Endothelial cell of umbilical vein (primary cell): ENCODE data around the gene PPBP. TPM values are rescaled to one million over a fixed set of nuclear protein-coding genes. Genes with fewer than 3 reads are reported as not detected.

Source experiments
- BruUV-seq: library from RNA; stranded (reverse); fragments of 400-500 nt; replicated peaks from 2 replicates; lab custom pipeline; 2021; lab: Mats Ljungman, UMichigan
- CTCF ChIA-PET: fragments of 300-600, 350-600 bp; sonication (Branson Sonifier 250); formaldehyde crosslinking; loops from one replicate; lab custom pipeline; 2021; ENCODE audit warnings: antibody characterized with exemption, inconsistent platforms; lab: Charles Lee
- POLR2A ChIA-PET: fragments of 300-600, 350-600 bp; sonication (Branson Sonifier 250); formaldehyde crosslinking; loops from one replicate; lab custom pipeline; 2021; ENCODE audit warnings: antibody characterized with exemption, inconsistent platforms; lab: Charles Lee
- DNase-seq: peaks from one replicate; pipeline ENCODE4 v3.0.0-alpha.2; 2011; ENCODE audit warnings: low read depth, low spot score
- FAIRE-seq: peaks from 2 replicates; lab custom pipeline; 2011; peaks lifted over from hg19 to GRCh38; lab: Jason Lieb, UNC
- H2AFZ ChIP-seq: 2 replicates; pipeline ENCODE4 v1.6.0; 2012; ENCODE audit warnings: low read depth, low read length, control low read depth, inconsistent platforms
- H3K27ac ChIP-seq: 2 replicates; pipeline ENCODE4 v1.5.1; 2011; ENCODE audit warnings: low read depth, mild to moderate bottlenecking, control low read depth, low read length, moderate library complexity; ENCODE audit not compliant: insufficient read depth
- H3K27me3 ChIP-seq, 2 experiments: 2 replicates each; pipeline versions ENCODE4 v1.6.0 to v1.6.1; 2011; ENCODE audit warnings: low read length in 2 of 2, mixed read lengths in 1 of 2; ENCODE audit not compliant: control insufficient read depth in 2 of 2, insufficient read depth in 2 of 2
- H3K36me3 ChIP-seq, 2 experiments: 2 replicates in 1 of 2; 3 replicates in 1 of 2; pipeline ENCODE4 v1.5.1; 2011; ENCODE audit warnings: low read length in 2 of 2, mild to moderate bottlenecking in 1 of 2, moderate library complexity in 1 of 2; ENCODE audit not compliant: control insufficient read depth in 2 of 2, insufficient read depth in 2 of 2; ENCODE audit errors: extremely low read depth in 1 of 2
- H3K4me1 ChIP-seq: 3 replicates; pipeline ENCODE4 v1.5.1; 2011; ENCODE audit warnings: mild to moderate bottlenecking, low read length; ENCODE audit not compliant: control insufficient read depth, insufficient read depth; ENCODE audit errors: extremely low read depth
- H3K4me2 ChIP-seq: 2 replicates; pipeline ENCODE4 v1.6.1; 2011; ENCODE audit warnings: low read length, control low read depth, mixed read lengths; ENCODE audit not compliant: insufficient read depth
- H3K4me3 ChIP-seq, 3 experiments: fragments of 200-600 bp in 1 of 3; sonication (generic), shearing (Covaris generic) in 1 of 3; replicated peaks in 1 of 3; 2 replicates each; pipeline ENCODE4 v1.5.1; 2011 to 2016; ENCODE audit warnings: control low read depth in 3 of 3, low read length in 3 of 3, mild to moderate bottlenecking in 2 of 3, inconsistent platforms in 1 of 3, low read depth in 1 of 3, moderate library complexity in 1 of 3; ENCODE audit not compliant: insufficient read depth in 1 of 3
- H3K79me2 ChIP-seq: 2 replicates; pipeline ENCODE4 v1.6.0; 2012; ENCODE audit warnings: low read length, inconsistent platforms; ENCODE audit not compliant: control insufficient read depth, insufficient read depth
- H3K9ac ChIP-seq: replicated peaks from 2 replicates; pipeline ENCODE3; 2011; ENCODE audit warnings: low read length, control low read depth; ENCODE audit not compliant: insufficient read depth; ENCODE audit errors: extremely low read depth
- H3K9me1 ChIP-seq: replicated peaks from 3 replicates; pipeline ENCODE4 v1.6.0; 2011; ENCODE audit warnings: mild to moderate bottlenecking, low read length; ENCODE audit not compliant: control insufficient read depth, insufficient read depth; ENCODE audit errors: extremely low read depth
- H3K9me3 ChIP-seq: replicated peaks from 2 replicates; pipeline ENCODE4 v1.5.1; 2012; ENCODE audit warnings: low read length, inconsistent platforms; ENCODE audit not compliant: control insufficient read depth, insufficient read depth
- H4K20me1 ChIP-seq: replicated peaks from 2 replicates; pipeline ENCODE3; 2011; ENCODE audit warnings: mild to moderate bottlenecking, low read length; ENCODE audit not compliant: control insufficient read depth, insufficient read depth; ENCODE audit errors: extremely low read depth
- EZH2 ChIP-seq: IDR thresholded peaks from 2 replicates; pipeline ENCODE4 v1.6.1; 2012; ENCODE audit warnings: borderline replicate concordance, low read depth, mild to moderate bottlenecking, moderate library complexity, low read length, inconsistent platforms; ENCODE audit not compliant: severe bottlenecking
- FOS ChIP-seq: IDR thresholded peaks from 2 replicates; pipeline ENCODE4 v1.6.1; 2011; ENCODE audit warnings: mild to moderate bottlenecking, low read length, moderate library complexity, borderline replicate concordance; ENCODE audit not compliant: insufficient read depth
- GATA2 ChIP-seq: IDR thresholded peaks from 2 replicates; pipeline ENCODE4 v1.7.0; 2011; ENCODE audit warnings: low read depth, mild to moderate bottlenecking, moderate library complexity, mixed read lengths, low read length; ENCODE audit not compliant: insufficient read length, insufficient read depth
- JUN ChIP-seq: IDR thresholded peaks from 2 replicates; pipeline ENCODE4 v1.6.1; 2011; ENCODE audit warnings: borderline replicate concordance, low read depth; ENCODE audit not compliant: insufficient read length, insufficient read depth
- MYC ChIP-seq: IDR thresholded peaks from one replicate; pipeline ENCODE4 v1.6.1; 2011; ENCODE audit warnings: mild to moderate bottlenecking, low read depth, low read length
- POLR2A ChIP-seq: IDR thresholded peaks from 2 replicates; pipeline ENCODE4 v1.6.1; 2012; ENCODE audit warnings: low read depth, mild to moderate bottlenecking, control low read depth, low read length
- POLR2AphosphoS5 ChIP-seq: IDR thresholded peaks from 2 replicates; pipeline ENCODE4 v1.6.1; 2012; ENCODE audit warnings: low read depth, mild to moderate bottlenecking, control low read depth, low read length, moderate library complexity; ENCODE audit not compliant: insufficient read depth
- dilution Hi-C: fragments of 300-500 bp; cut with MboI; formaldehyde crosslinking; loops from one replicate; pipeline ENCODE4 v1.15.0; 2019; ENCODE audit warnings: low sequenced_read_pairs; ENCODE audit not compliant: extremely low pct_ligation_motif_present
- intact Hi-C: fragments of 100-400 bp; cut with micrococcal nuclease; formaldehyde crosslinking; loops from one replicate; pipeline ENCODE4 v1.10.0; 2022
- polyA plus RNA-seq, 4 experiments: library from polyadenylated mRNA; depleted of rRNA in 3 of 4; stranded (reverse) in 3 of 4; unstranded in 1 of 4; fragments of >200 nt; gene quantifications; 2 replicates each; pipeline versions ENCODE4 v1.2.1 to v1.2.3, GENCODE V29; 2011 to 2012; ENCODE audit warnings: missing spikeins in 1 of 4
- total RNA-seq: library from RNA; stranded (reverse); gene quantifications from 2 replicates; pipeline ENCODE4 v1.2.3, GENCODE V29; 2021
- TF ChIP-seq, protein P1 (sequence below), 2 donors: IDR thresholded peaks; 1 replicate in 1 of 2; 2 replicates in 1 of 2; pipeline ENCODE4 v1.5.1; 2011; ENCODE audit warnings: low read length in 2 of 2, mild to moderate bottlenecking in 2 of 2, moderate library complexity in 2 of 2, control low read depth in 1 of 2, inconsistent platforms in 1 of 2, low read depth in 1 of 2; ENCODE audit not compliant: insufficient read depth in 1 of 2; ENCODE audit errors: extremely low read depth in 1 of 2
- TF ChIP-seq, protein P2 (sequence below): IDR thresholded peaks from 2 replicates; pipeline ENCODE4 v1.6.1; 2011; ENCODE audit not compliant: insufficient read depth, insufficient read length

Gene PPBP
- total and polyA plus RNA-seq, 2 donors (not counting 3 experiments of a cell fraction or from before 2014, with no cell fraction given): not detected

DNA sequence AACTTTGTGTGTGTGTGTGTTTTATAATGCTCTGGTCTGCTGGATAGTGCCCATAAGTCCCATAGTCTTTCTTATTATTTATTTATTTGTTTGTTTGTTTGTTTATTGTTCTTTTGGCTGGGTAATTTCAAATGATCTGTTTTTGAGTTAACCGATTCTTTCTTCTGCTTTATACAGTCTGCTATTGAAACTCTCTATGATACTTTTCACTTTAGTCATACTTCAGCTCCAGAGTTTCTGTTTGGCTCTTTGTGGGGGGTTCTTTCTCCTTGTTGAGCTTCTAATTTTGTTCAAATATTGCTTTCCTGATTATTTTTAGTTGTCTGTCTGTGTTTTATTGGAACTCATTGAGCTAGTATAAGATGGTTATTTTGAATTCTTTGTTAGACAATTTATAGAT, 40.5 kb upstream of the PPBP start:
- Histone ChIP-seq H2AFZ (no peak overlapping the region), H3K9ac (no peak overlapping the region), H3K4me2 (no peak overlapping the region), H3K4me3 (no peak overlapping the region), H4K20me1 (no peaks in the 10 kb centered on the region), H3K36me3 (no peaks in the 10 kb centered on the region), H3K9me1 (no peaks in the 10 kb centered on the region), H3K27me3 (no peaks in the 10 kb centered on the region), H3K4me1 (peaks cover 14% of the 10 kb centered on the region), H3K79me2 (no peaks in the 10 kb centered on the region), H3K9me3 (no peaks in the 10 kb centered on the region), H3K27ac (no peak overlapping the region)
- DNase-seq (no peak), FAIRE-seq (no peak)
- BruUV-seq: no TSS peak
- intact Hi-C loops (no loop called here), dilution Hi-C loops (no loop called here)
- ChIA-PET CTCF (interaction anchor here (1.5 kb wide), 1 partner anchor 12 kb away, joined by 3 read pairs; no protein-coding TSS in a partner anchor), POLR2A (no interaction called here)
- TF ChIP-seq FOS (no peak), POLR2A (no peak), GATA2 (no peak), POLR2AphosphoS5 (no peak), EZH2 (no peak), MYC (no peak), JUN (no peak)
- TF ChIP-seq, protein P1, sequence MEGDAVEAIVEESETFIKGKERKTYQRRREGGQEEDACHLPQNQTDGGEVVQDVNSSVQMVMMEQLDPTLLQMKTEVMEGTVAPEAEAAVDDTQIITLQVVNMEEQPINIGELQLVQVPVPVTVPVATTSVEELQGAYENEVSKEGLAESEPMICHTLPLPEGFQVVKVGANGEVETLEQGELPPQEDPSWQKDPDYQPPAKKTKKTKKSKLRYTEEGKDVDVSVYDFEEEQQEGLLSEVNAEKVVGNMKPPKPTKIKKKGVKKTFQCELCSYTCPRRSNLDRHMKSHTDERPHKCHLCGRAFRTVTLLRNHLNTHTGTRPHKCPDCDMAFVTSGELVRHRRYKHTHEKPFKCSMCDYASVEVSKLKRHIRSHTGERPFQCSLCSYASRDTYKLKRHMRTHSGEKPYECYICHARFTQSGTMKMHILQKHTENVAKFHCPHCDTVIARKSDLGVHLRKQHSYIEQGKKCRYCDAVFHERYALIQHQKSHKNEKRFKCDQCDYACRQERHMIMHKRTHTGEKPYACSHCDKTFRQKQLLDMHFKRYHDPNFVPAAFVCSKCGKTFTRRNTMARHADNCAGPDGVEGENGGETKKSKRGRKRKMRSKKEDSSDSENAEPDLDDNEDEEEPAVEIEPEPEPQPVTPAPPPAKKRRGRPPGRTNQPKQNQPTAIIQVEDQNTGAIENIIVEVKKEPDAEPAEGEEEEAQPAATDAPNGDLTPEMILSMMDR (IDR thresholded peaks at IDR 0.05; ENCODE audit: extremely low read depth in 1 of 2, insufficient read depth in 1 of 2, low read depth in 1 of 2, low read length in 2 of 2): no peak
- TF ChIP-seq, protein P2, sequence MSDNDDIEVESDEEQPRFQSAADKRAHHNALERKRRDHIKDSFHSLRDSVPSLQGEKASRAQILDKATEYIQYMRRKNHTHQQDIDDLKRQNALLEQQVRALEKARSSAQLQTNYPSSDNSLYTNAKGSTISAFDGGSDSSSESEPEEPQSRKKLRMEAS: no peak
